Vagina (tissue), 2 donors: ENCODE results near the gene LOXL3. TPM values are rescaled to one million over a fixed set of nuclear protein-coding genes. Genes with fewer than 3 reads are reported as not detected.

ENCODE experiments used
- DNase-seq, 2 donors: peaks; one replicate each; pipeline ENCODE4 v3.0.0-alpha.2; 2017; ENCODE audit errors: extremely low spot score in 2 of 2
- H3K27ac ChIP-seq: fragments of 200-600 bp; sonication (generic); one replicate; pipeline ENCODE4 v1.5.1; 2019
- H3K27me3 ChIP-seq: fragments of 200-600 bp; sonication (generic); one replicate; pipeline ENCODE4 v1.5.1; 2019
- H3K36me3 ChIP-seq, 2 donors: fragments of 200-600 bp; sonication (generic); one replicate each; pipeline ENCODE4 v1.5.1; 2017 to 2019
- H3K4me1 ChIP-seq: fragments of 200-600 bp; sonication (generic); one replicate; pipeline ENCODE4 v1.5.1; 2019
- H3K4me3 ChIP-seq, 2 donors: fragments of 200-600 bp; sonication (generic); 1 replicate in 1 of 2; 2 replicates in 1 of 2; pipeline ENCODE4 v1.5.1; 2016 to 2019
- H3K9me3 ChIP-seq: fragments of 200-600 bp; sonication (generic); one replicate; pipeline ENCODE4 v1.5.1; 2019
- CTCF ChIP-seq, 3 experiments: fragments of 450-650 bp in 2 of 3; fragments of 200-600 bp in 1 of 3; sonication (generic) in 1 of 3; IDR thresholded peaks; one replicate each; pipeline ENCODE4 v1.5.1; 2017 to 2019; ENCODE audit warnings: antibody characterized with exemption in 3 of 3, mild to moderate bottlenecking in 2 of 3, moderate library complexity in 2 of 3
- POLR2A ChIP-seq, 2 donors: fragments of 450-650 bp; IDR thresholded peaks; one replicate each; pipeline ENCODE4 v1.6.1; 2017; ENCODE audit warnings: antibody characterized with exemption in 2 of 2, mild to moderate bottlenecking in 2 of 2, moderate library complexity in 2 of 2
- POLR2AphosphoS5 ChIP-seq, 2 donors: sonication (generic); formaldehyde crosslinking; IDR thresholded peaks; one replicate each; pipeline ENCODE4 v1.9.0; 2017; ENCODE audit warnings: antibody characterized with exemption in 2 of 2, mild to moderate bottlenecking in 2 of 2, low read depth in 1 of 2; ENCODE audit not compliant: insufficient read depth in 1 of 2
- intact Hi-C: fragments of 100-400 bp; cut with DNase I; formaldehyde crosslinking; loops from one replicate; pipeline ENCODE4 v1.15.1; 2023
- total RNA-seq: library from RNA; depleted of rRNA; stranded (reverse); fragments of >200 nt; gene quantifications from one replicate; pipeline ENCODE4 v1.2.3, GENCODE V29; 2016

The LOXL3 gene
- total RNA-seq, 1 donor from 2014 or later, result 6.1 TPM

GRCh38 chr2:74551530-74551929 lies 2.2 kb downstream of the LOXL3 start:
- no peaks in the 10 kb centered on the region for H3K27me3 ChIP-seq
- no peak overlapping the region for H3K4me3 ChIP-seq
- intact Hi-C loops, result no loop called here
- H3K36me3 ChIP-seq, result no peaks in the 10 kb centered on the region
- TF ChIP-seq POLR2A (IDR thresholded peaks at IDR 0.05) (no peak), CTCF (IDR thresholded peaks at IDR 0.05) (no peak)
- no peaks in the 10 kb centered on the region for H3K9me3 ChIP-seq
- H3K27ac ChIP-seq, result no peak overlapping the region
- no peak for DNase-seq
- peaks cover 38% of the 10 kb centered on the region for H3K4me1 ChIP-seq

DNA sequence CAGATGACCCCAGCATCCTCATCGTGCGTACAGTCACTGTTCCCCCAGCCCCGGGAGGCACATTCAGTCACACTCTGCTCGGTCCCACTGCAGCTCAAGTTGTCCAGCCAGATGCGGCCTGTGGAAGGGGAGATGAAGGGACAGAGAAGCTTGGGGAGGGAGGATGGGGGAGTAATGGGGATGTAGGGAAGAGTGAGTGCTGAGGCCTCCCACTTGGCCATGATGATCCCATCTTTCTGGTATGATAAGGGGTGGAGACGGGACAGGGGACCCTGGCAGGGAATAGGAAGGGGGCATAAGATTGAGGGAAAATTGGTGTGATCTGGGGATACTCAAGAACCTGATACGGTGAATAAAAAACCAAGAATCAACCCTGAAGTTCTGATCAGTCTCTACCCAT lies 3.5 kb downstream of the LOXL3 start:
- no peak overlapping the region for H3K4me3 ChIP-seq
- TF ChIP-seq POLR2A (IDR thresholded peaks at IDR 0.05) (no peak), POLR2AphosphoS5 (IDR thresholded peaks at IDR 0.05; ENCODE audit: insufficient read depth in 1 of 2, low read depth in 1 of 2) (no peak), CTCF (IDR thresholded peaks at IDR 0.05) (no peak)
- peak in 1 of 2 donors; percentile 58 for DNase-seq
- peaks cover 29% of the 10 kb centered on the region for H3K4me1 ChIP-seq
- H3K36me3 ChIP-seq, result no peaks in the 10 kb centered on the region
- intact Hi-C loops, result no loop called here
- H3K9me3 ChIP-seq, result no peaks in the 10 kb centered on the region
- H3K27ac ChIP-seq, result no peak overlapping the region
- H3K27me3 ChIP-seq, result no peaks in the 10 kb centered on the region

- DNase-seq, result no peak
- Histone ChIP-seq H3K4me1 (peaks cover 27% of the 10 kb centered on the region), H3K9me3 (no peaks in the 10 kb centered on the region), H3K4me3 (peak overlapping the region; percentile 53 to 78), H3K36me3 (no peaks in the 10 kb centered on the region), H3K27ac (peak overlapping the region; percentile 72), H3K27me3 (no peaks in the 10 kb centered on the region)
- intact Hi-C loops, result no loop called here
- TF ChIP-seq CTCF (IDR thresholded peaks at IDR 0.05), result no peak
- TF ChIP-seq POLR2AphosphoS5 (IDR thresholded peaks at IDR 0.05; ENCODE audit: insufficient read depth in 1 of 2, low read depth in 1 of 2), result peak in 1 of 2 donors; percentile 21
- TF ChIP-seq POLR2A (IDR thresholded peaks at IDR 0.05), result no peak
Measured at GRCh38 chr2:74548900-74549826, 4.6 kb downstream of the LOXL3 start.

DNA sequence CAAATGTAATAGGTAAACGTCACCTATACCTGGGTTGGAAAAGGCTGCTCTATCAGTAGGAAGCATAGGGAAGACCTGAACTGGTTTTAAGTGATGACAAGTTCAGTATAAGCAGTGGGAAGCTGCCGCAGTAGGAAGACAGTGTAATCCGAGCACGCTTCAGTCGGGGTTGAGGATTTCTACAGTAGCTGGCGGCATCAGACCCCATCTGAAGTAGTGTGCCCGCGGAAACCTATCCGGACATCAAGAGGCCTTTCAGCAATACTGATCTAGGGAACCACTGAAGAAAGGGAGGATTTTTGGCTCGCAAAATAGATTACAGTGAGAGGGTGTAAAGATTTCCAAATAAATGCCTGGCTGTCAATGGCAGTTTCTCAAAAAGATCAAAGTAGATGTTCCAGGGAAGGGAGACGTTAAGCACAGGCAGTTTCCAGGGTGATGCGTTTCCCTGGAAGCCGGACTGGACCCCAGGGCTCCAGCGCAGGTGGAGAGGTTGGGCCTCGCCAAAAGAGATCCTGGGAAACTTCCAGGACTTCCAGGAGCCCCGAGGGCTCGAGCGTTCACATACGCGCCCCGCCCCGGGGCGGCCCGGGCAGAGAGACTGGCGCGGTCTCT lies 5.3 kb downstream of the LOXL3 start:
- no peak for DNase-seq
- Histone ChIP-seq H3K4me1 (peaks cover 24% of the 10 kb centered on the region), H3K4me3 (peak overlapping the region; percentile 53 to 78), H3K27ac (peak overlapping the region; percentile 72), H3K36me3 (no peaks in the 10 kb centered on the region), H3K9me3 (no peaks in the 10 kb centered on the region), H3K27me3 (no peaks in the 10 kb centered on the region)
- TF ChIP-seq POLR2A (IDR thresholded peaks at IDR 0.05), result no peak
- no peak for TF ChIP-seq CTCF (IDR thresholded peaks at IDR 0.05)
- TF ChIP-seq POLR2AphosphoS5 (IDR thresholded peaks at IDR 0.05; ENCODE audit: insufficient read depth in 1 of 2, low read depth in 1 of 2), result no peak
- intact Hi-C loops, result no loop called here

DNA sequence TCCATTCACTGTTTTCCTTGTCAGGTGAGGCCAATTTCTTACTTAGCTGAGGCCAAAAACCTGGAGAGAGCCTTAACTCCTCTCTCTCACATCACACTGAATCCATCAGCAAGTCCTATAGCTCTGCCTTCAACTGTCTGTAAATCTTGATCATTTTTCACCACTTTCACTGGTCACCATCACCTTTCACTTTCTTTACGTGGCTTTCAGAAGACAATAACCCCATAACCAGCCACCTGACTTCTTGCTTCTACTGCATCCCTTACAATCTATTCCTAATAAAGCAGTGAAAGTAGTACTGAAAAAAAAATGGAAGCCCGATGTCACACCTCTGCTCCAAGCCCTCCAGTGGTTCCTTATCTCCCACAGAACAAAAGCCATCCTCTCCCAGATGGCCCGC lies 7.7 kb downstream of the LOXL3 start:
- Histone ChIP-seq H3K9me3 (no peaks in the 10 kb centered on the region), H3K27ac (no peak overlapping the region), H3K27me3 (no peaks in the 10 kb centered on the region), H3K4me1 (peaks cover 10% of the 10 kb centered on the region), H3K36me3 (no peaks in the 10 kb centered on the region), H3K4me3 (no peak overlapping the region)
- TF ChIP-seq POLR2A (IDR thresholded peaks at IDR 0.05) (no peak), CTCF (IDR thresholded peaks at IDR 0.05) (no peak), POLR2AphosphoS5 (IDR thresholded peaks at IDR 0.05; ENCODE audit: insufficient read depth in 1 of 2, low read depth in 1 of 2) (no peak)
- intact Hi-C loops, result no loop called here
- no peak for DNase-seq
